GM12873 (cell line): ENCODE data around the gene TENM3.

Experiments
- TF ChIP-seq, protein P1 (sequence below): IDR thresholded peaks from 2 replicates; pipeline ENCODE4 v1.5.1; 2012; ENCODE audit warnings: low read depth, mild to moderate bottlenecking, moderate library complexity, low read length, control low read depth; ENCODE audit not compliant: insufficient read depth; ENCODE audit errors: missing control alignments

Gene TENM3

DNA sequence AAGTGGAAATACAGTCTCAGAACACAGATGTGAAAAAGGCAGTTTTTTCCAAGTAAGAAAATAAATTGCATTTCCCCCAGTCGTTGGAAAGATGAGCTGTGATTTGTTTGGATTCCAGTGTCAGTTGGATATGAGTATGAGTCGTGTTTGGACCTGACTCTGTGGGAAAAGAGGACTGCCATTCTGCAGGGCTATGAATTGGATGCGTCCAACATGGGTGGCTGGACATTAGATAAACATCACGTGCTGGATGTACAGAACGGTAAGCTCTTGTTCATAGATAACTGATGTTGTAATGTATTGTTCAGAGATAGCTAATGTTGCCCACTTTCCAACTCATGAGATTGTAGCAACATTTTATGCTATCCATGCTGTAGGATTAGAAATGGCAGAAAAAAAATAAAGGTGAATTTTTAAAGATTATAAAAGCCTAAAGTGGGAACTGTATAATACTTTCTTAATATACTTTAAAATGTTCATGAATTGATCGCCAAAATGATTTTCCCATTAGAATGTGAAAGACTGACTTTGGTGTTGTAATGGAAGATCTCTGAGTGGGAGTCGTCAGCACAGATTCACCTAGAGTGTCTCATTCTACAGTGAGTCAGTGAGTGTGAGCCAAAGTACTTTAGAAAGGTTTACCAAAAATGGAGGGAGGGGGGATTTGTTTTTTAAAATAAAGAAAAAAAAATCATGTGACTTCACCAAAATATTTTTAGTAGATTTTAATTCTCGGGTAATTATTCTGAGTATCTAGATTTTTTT is 495.3 kb downstream of the TENM3 start:
- TF ChIP-seq, protein P1, sequence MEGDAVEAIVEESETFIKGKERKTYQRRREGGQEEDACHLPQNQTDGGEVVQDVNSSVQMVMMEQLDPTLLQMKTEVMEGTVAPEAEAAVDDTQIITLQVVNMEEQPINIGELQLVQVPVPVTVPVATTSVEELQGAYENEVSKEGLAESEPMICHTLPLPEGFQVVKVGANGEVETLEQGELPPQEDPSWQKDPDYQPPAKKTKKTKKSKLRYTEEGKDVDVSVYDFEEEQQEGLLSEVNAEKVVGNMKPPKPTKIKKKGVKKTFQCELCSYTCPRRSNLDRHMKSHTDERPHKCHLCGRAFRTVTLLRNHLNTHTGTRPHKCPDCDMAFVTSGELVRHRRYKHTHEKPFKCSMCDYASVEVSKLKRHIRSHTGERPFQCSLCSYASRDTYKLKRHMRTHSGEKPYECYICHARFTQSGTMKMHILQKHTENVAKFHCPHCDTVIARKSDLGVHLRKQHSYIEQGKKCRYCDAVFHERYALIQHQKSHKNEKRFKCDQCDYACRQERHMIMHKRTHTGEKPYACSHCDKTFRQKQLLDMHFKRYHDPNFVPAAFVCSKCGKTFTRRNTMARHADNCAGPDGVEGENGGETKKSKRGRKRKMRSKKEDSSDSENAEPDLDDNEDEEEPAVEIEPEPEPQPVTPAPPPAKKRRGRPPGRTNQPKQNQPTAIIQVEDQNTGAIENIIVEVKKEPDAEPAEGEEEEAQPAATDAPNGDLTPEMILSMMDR = no peak

DNA sequence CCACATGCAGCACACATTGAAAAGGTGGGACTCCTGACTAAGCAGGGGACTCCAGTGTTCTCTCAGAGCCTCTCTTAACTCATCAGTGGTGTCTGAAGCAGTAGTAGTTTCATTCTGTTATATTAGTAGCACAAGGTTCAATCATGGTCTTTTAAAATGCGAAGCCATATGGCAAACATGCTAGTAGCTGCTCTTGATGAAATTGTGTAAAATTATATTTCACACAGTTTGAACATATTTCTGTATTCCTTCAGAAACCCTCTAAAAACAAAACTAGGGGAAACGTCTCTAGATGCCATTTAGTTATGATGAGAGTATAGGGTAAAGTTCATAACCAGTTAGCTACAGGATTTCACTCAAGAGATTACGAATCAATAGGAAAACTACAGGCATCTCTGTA is 497.1 kb downstream of the TENM3 start:
- TF ChIP-seq, protein P1 = no peak

DNA sequence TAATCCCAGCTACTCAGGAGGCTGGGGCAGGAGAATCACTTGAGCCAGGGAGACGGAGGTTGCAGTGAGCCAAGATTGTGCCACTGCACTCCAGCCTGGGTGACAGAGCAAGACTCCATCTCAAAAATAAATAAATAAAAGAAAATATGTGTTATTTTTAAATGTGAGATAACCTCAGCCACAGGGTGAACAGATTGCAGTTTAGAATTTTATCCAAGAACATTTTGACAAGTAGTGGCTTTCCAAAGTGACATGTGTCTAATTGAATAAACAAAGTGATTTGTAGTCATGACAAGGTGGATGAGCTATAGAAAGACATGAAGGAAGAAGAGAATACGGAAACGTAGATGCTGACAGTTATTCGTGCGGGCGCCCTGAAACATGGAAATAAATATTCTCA is 497.9 kb downstream of the TENM3 start:
- TF ChIP-seq, protein P1 = no peak

DNA sequence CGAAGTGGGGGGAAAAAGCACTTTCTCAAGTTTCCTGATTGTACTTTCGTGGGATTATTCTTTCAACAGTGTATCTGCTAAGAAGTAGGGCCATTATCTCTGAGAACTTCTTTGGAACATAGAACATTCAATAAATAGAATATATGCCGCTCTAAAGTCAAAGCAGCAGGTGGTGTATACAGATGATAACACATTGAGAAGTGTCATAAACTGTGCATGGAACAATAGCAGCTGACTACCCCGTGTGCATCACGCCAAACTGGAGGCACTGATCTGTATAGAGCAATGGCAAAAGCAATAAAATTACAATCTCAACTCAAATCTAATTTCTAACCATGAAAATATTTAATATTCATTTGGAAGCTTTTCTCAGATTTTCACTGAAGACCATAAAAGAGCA is 498.7 kb downstream of the TENM3 start:
- TF ChIP-seq, protein P1 = no peak

DNA sequence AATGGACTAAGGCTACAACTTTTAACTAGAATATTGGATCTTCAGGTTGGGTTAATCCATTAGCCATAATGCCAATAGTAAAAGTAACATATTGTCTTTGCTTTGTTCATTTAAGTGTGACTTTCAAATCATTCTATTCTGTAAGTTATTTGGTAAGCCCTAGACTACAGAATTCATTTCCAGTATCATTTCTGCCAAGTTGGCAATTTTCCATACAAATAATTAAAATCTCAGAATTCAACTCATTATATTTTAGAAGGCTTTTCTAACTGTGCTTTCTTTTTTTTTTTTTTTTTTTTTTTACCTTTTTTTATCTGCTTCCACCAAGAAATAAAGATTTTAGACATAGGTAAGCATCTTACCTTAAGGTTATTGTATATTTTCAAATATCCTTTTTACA is 500.6 kb downstream of the TENM3 start:
- TF ChIP-seq, protein P1 = no peak

DNA sequence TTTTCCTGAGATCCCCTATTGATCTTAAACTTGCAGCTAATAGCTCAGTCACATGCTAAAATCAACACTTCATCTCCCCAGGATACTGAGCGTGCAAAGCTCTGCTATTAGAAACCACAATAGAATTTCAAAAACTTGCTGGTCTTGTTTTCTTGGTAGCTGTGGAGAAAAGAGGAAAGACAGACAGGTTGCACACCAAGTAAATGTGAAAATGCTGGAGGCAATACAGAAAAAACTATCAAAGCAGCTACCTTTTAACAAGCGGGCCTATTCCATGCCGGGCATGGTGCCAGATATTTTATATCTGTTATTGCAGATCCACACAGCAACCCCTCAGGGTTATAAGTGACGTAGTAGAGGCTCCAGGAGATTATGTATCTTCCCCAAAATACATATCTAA is 502.0 kb downstream of the TENM3 start:
- TF ChIP-seq, protein P1 = no peak

DNA sequence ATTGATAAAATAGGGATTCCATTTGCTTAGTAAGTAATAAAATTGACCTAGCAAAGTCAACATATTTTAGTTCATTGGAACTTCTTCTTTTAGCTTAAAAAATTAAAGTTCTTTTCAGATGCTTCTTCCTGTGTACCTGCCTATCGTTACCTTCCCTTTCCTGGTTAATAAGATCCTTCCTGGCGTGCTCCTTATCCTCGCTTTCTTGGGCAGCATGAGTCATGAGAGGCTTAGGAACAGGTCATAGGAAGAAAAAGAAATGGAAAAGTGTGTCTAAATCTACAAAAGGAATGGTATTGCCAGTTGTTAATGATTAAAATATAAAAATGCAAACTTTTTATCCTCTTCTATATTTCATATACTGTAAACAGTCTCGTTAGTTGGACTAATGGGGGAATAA is 503.7 kb downstream of the TENM3 start:
- TF ChIP-seq, protein P1 = no peak
